K562 (cell line): Measurements from ENCODE around the gene PEPD. TPM values are rescaled to one million over a fixed set of nuclear protein-coding genes. Genes with fewer than 3 reads are reported as not detected.

ENCODE experiments used
- ATAC-seq: fragments of 200-7000 bp; cut with Tn5 transposase; 3 replicates; pipeline ENCODE4 v1.9.1; 2020; ENCODE audit warnings: moderate library complexity
- BruUV-seq: library from RNA; stranded (reverse); fragments of 400-500 nt; replicated peaks from 2 replicates; lab custom pipeline; 2021; lab: Mats Ljungman, UMichigan
- CTCF ChIA-PET: fragments of 300-600 bp; formaldehyde crosslinking; extraction: SDS; loops from one replicate; lab custom pipeline; 2021; ENCODE audit warnings: low intra/inter-chr PET ratio; lab: Yijun Ruan, JAX
- POLR2A ChIA-PET: fragments of 300-600, 350-650 bp; sonication (Branson Sonifier 250); formaldehyde crosslinking; extraction: SDS; loops from one replicate; lab custom pipeline; 2021; ENCODE audit warnings: antibody characterized with exemption, inconsistent platforms; lab: Yijun Ruan, JAX
- DNase-seq, 4 experiments: peaks; one replicate each; pipeline versions ENCODE4 v3.0.0 to v3.0.0-alpha.2; 2011 to 2018; ENCODE audit warnings: low spot score in 3 of 4, mixed read lengths in 3 of 4; ENCODE audit errors: extremely low read depth in 1 of 4
- FAIRE-seq: peaks from 2 replicates; lab custom pipeline; 2011; peaks lifted over from hg19 to GRCh38; lab: Jason Lieb, UNC
- H2AFZ ChIP-seq: 2 replicates; pipeline ENCODE4 v1.6.0; 2011; ENCODE audit warnings: low read depth, low read length, control low read depth, inconsistent platforms
- H3K27ac ChIP-seq: fragments of 200-600 bp; 3 replicates; pipeline ENCODE4 v1.8.0; 2011; ENCODE audit warnings: low read depth, mild to moderate bottlenecking, control low read depth, inconsistent platforms, low read length, moderate library complexity, mixed read lengths; ENCODE audit errors: extremely low read depth
- H3K27me3 ChIP-seq, 2 experiments: fragments of 300-600 bp in 1 of 2; 2 replicates in 1 of 2; 3 replicates in 1 of 2; pipeline versions ENCODE4 v1.6.0 to v1.8.0; 2011; ENCODE audit warnings: inconsistent platforms in 2 of 2, low read length in 2 of 2, mild to moderate bottlenecking in 1 of 2, mixed read lengths in 1 of 2, moderate library complexity in 1 of 2; ENCODE audit not compliant: control insufficient read depth in 2 of 2, insufficient read depth in 2 of 2
- H3K36me3 ChIP-seq: fragments of 300-600 bp; 3 replicates; pipeline ENCODE4 v1.8.0; 2011; ENCODE audit warnings: mild to moderate bottlenecking, low read length, inconsistent platforms; ENCODE audit not compliant: control insufficient read depth, insufficient read depth
- H3K4me1 ChIP-seq, 2 experiments: fragments of 200-600 bp in 1 of 2; replicated peaks in 1 of 2; 2 replicates in 1 of 2; 3 replicates in 1 of 2; pipeline versions ENCODE4 v1.5.1 to v1.8.0; 2011; ENCODE audit warnings: inconsistent platforms in 2 of 2, low read length in 2 of 2, mild to moderate bottlenecking in 1 of 2, mixed read lengths in 1 of 2, moderate library complexity in 1 of 2; ENCODE audit not compliant: control insufficient read depth in 2 of 2, insufficient read depth in 2 of 2
- H3K4me2 ChIP-seq: 2 replicates; pipeline ENCODE4 v1.6.1; 2011; ENCODE audit warnings: low read length, control low read depth, inconsistent platforms, mixed read lengths; ENCODE audit not compliant: insufficient read depth
- H3K4me3 ChIP-seq: fragments of 200-600 bp; sonication (generic), shearing (Covaris generic); 2 replicates; pipeline ENCODE4 v1.5.1; 2016; ENCODE audit warnings: control low read depth, inconsistent platforms
- H3K79me2 ChIP-seq: fragments of 200-600 bp; 3 replicates; pipeline ENCODE4 v1.8.0; 2011; ENCODE audit warnings: low read length, inconsistent platforms; ENCODE audit not compliant: control insufficient read depth, insufficient read depth
- H3K9ac ChIP-seq, 2 experiments: 2 replicates each; pipeline versions ENCODE4 v1.6.0 to v1.6.1; 2011; ENCODE audit warnings: low read depth in 2 of 2, low read length in 2 of 2, control low read depth in 1 of 2, inconsistent platforms in 1 of 2, mild to moderate bottlenecking in 1 of 2, mixed read lengths in 1 of 2; ENCODE audit not compliant: insufficient read depth in 1 of 2
- H3K9me1 ChIP-seq: one replicate; pipeline ENCODE4 v1.6.0; 2011; ENCODE audit warnings: inconsistent platforms, mild to moderate bottlenecking, low read length, moderate library complexity; ENCODE audit not compliant: control insufficient read depth, insufficient read depth
- H3K9me3 ChIP-seq: replicated peaks from 2 replicates; pipeline ENCODE4 v1.5.1; 2011; ENCODE audit warnings: low read depth, low read length, inconsistent platforms; ENCODE audit not compliant: control insufficient read depth, insufficient read depth
- H4K20me1 ChIP-seq: replicated peaks from 2 replicates; pipeline ENCODE4 v1.6.1; 2011; ENCODE audit warnings: low read length, inconsistent platforms, mixed read lengths; ENCODE audit not compliant: control insufficient read depth, insufficient read depth
- ARID1B ChIP-seq: fragments of 450-650 bp; IDR thresholded peaks from 2 replicates; pipeline ENCODE4 v1.6.1; 2016; ENCODE audit warnings: antibody characterized with exemption, mild to moderate bottlenecking, inconsistent platforms
- ATF3 ChIP-seq, 2 experiments: fragments of 450-650 bp in 1 of 2; sonication (generic) in 1 of 2; formaldehyde crosslinking in 1 of 2; IDR thresholded peaks in 1 of 2; conservative IDR thresholded peaks in 1 of 2; 2 replicates each; pipeline versions ENCODE4 v1.6.1 to v1.8.1; 2016 to 2023; ENCODE audit warnings: mild to moderate bottlenecking in 2 of 2, moderate library complexity in 2 of 2, inconsistent platforms in 1 of 2, missing genetic modification reagents in 1 of 2
- DPF2 ChIP-seq: fragments of 450-650 bp; IDR thresholded peaks from 2 replicates; pipeline ENCODE4 v1.6.1; 2016
- E2F5 ChIP-seq: sonication (generic); formaldehyde crosslinking; IDR thresholded peaks from 2 replicates; pipeline ENCODE4 v1.8.0; 2022; ENCODE audit warnings: mild to moderate bottlenecking, missing genetic modification reagents
- FOSL1 ChIP-seq: fragments of 200-800 bp; sonication (Bioruptor generic); conservative IDR thresholded peaks from 2 replicates; pipeline ENCODE4 v1.6.1; 2016; ENCODE audit warnings: missing genetic modification characterization, missing compliant biosample characterization
- HINFP ChIP-seq: fragments of 450-650 bp; conservative IDR thresholded peaks from 2 replicates; pipeline ENCODE4 v1.6.1; 2016; ENCODE audit warnings: missing genetic modification characterization, low read depth, mild to moderate bottlenecking, control low read depth, missing compliant biosample characterization
- HMGN3 ChIP-seq: IDR thresholded peaks from 2 replicates; pipeline ENCODE4 v1.6.1; 2011; ENCODE audit warnings: borderline replicate concordance, low read depth, mild to moderate bottlenecking, mixed read lengths, low read length; ENCODE audit not compliant: insufficient read length; ENCODE audit errors: extremely low read depth
- KDM1A ChIP-seq, 2 experiments: fragments of 450-650 bp; IDR thresholded peaks; 2 replicates each; pipeline ENCODE4 v1.6.1; 2016; ENCODE audit warnings: mild to moderate bottlenecking in 2 of 2
- KDM4B ChIP-seq, 2 experiments: fragments of 450-650 bp in 1 of 2; sonication (generic) in 1 of 2; IDR thresholded peaks; 2 replicates each; pipeline ENCODE4 v1.6.1; 2016 to 2017; ENCODE audit warnings: borderline replicate concordance in 2 of 2, antibody characterized with exemption in 1 of 2, low read depth in 1 of 2, mild to moderate bottlenecking in 1 of 2
- NBN ChIP-seq: fragments of 450-650 bp; IDR thresholded peaks from 2 replicates; pipeline ENCODE4 v1.6.1; 2016; ENCODE audit warnings: low read depth, mild to moderate bottlenecking
- POLR2A ChIP-seq: fragments of 450-650 bp; conservative IDR thresholded peaks from 2 replicates; pipeline ENCODE4 v1.6.1; 2016
- PRMT5 ChIP-seq: sonication (generic); formaldehyde crosslinking; IDR thresholded peaks from 2 replicates; pipeline ENCODE4 v1.5.0; 2020; ENCODE audit warnings: missing genetic modification reagents
- RBFOX2 ChIP-seq: fragments of 200-400 bp; formaldehyde crosslinking; IDR thresholded peaks from 2 replicates; pipeline ENCODE4 v1.6.1; 2017; ENCODE audit warnings: low read depth, mild to moderate bottlenecking, low read length, moderate library complexity
- SRF ChIP-seq, 2 experiments: fragments of 250-450, 450-650 bp in 1 of 2; sonication (Bioruptor Pico) in 1 of 2; sonication (generic) in 1 of 2; formaldehyde crosslinking; IDR thresholded peaks; 2 replicates each; pipeline versions ENCODE4 v1.5.0 to v1.5.1; 2020 to 2022; ENCODE audit warnings: mild to moderate bottlenecking in 1 of 2, missing genetic modification reagents in 1 of 2
- USF2 ChIP-seq: sonication (generic); formaldehyde crosslinking; IDR thresholded peaks from 2 replicates; pipeline ENCODE4 v1.5.0; 2020; ENCODE audit warnings: missing genetic modification reagents
- ZNF639 ChIP-seq, 2 experiments: fragments of 200-800 bp in 1 of 2; sonication (Bioruptor generic) in 1 of 2; sonication (generic) in 1 of 2; formaldehyde crosslinking in 1 of 2; IDR thresholded peaks in 1 of 2; conservative IDR thresholded peaks in 1 of 2; 2 replicates each; pipeline versions ENCODE4 v1.5.0 to v1.6.1; 2016 to 2020; ENCODE audit warnings: missing compliant biosample characterization in 1 of 2, missing genetic modification characterization in 1 of 2, missing genetic modification reagents in 1 of 2
- ZNF79 ChIP-seq: fragments of 250-450 bp; sonication (Bioruptor Pico); IDR thresholded peaks from 2 replicates; pipeline ENCODE4 v1.4.0; 2020; ENCODE audit warnings: low read depth, mild to moderate bottlenecking, moderate library complexity
- WGBS: fragments of 100-300 bp; shearing (Covaris generic); methylation state at CpG from one replicate; pipeline ENCODE4 v1.1.6; 2016; ENCODE audit warnings: low coverage, mixed read lengths; ENCODE audit not compliant: insufficient coverage; ENCODE audit errors: missing lambda C conversion rate; 5-methylcytosine and 5-hydroxymethylcytosine counted together
- in situ Hi-C: fragments of 300-500 bp; cut with MboI; formaldehyde crosslinking; loops from 4 replicates; pipeline ENCODE4 v1.15.0; 2018; ENCODE audit warnings: inconsistent platforms, mixed read lengths
- intact Hi-C: fragments of 100-400 bp; cut with micrococcal nuclease; formaldehyde crosslinking; loops from 2 replicates; pipeline ENCODE4 v1.14.2; 2022
- polyA plus RNA-seq, 8 experiments: library from polyadenylated mRNA; depleted of rRNA in 4 of 8; stranded (reverse) in 5 of 8; unstranded in 3 of 8; fragments of >200 nt; fragmentation: Nextera tagmentation in 2 of 8; fragmentation: Illumina TruSeq in 1 of 8; extraction: Ambion mirVana in 2 of 8; extraction: Trizol in 1 of 8; gene quantifications; 2 replicates each; pipeline versions ENCODE4 v1.2.1 to v1.2.3, GENCODE V29; 2011 to 2014; ENCODE audit warnings: inconsistent platforms in 1 of 8, missing spikeins in 1 of 8
- total RNA-seq, 7 experiments: library from RNA; depleted of rRNA in 6 of 7; stranded (reverse); fragments of >200 nt in 6 of 7; fragmentation: Illumina TruSeq in 2 of 7; extraction: Trizol in 2 of 7; gene quantifications; 2 replicates each; pipeline versions ENCODE4 v1.2.1 to v1.2.3, GENCODE V29; 2011 to 2021; ENCODE audit warnings: low replicate concordance in 1 of 7

The PEPD gene
- total and polyA plus RNA-seq, 9 of the 15 experiments (the other 6 are each of a cell fraction or from before 2014, with no cell fraction given), result 1.3 to 19.2 (median 16.0) TPM

- BruUV-seq, result no TSS peak
- H3K4me2 ChIP-seq, result peak overlapping the region; percentile 97
- intact Hi-C loops, result loop anchor here (10.0 kb wide), 1 partner anchor 401 kb away; the partner anchor contains the start of genes CEP89 and FAAP24
- WGBS, result 45% methylated on average over 1 of the region's 1 CpG
- peaks cover 66% of the 10 kb centered on the region for H4K20me1 ChIP-seq
- peaks cover 23% of the 10 kb centered on the region for H3K36me3 ChIP-seq
- ATAC-seq (no peak), DNase-seq (peak in 1 of 4 experiments; percentile 34), FAIRE-seq (no peak)
- no peaks in the 10 kb centered on the region for H3K9me3 ChIP-seq
- in situ Hi-C loops, result no loop called here
- H3K4me3 ChIP-seq, result no peak overlapping the region
- peaks cover 3% of the 10 kb centered on the region for H3K9me1 ChIP-seq
- peaks cover 71% of the 10 kb centered on the region for H3K79me2 ChIP-seq
- ChIA-PET POLR2A (interaction anchor here (0.8 to 5.2 kb wide), 5 partner anchors 8 to 23 kb away, joined by 3 to 50 read pairs (median 6); no protein-coding TSS in a partner anchor), CTCF (no interaction called here)
- H3K27ac ChIP-seq, result no peak overlapping the region
- H2AFZ ChIP-seq, result no peak overlapping the region
- peaks cover 19 to 21% of the 10 kb centered on the region in 2 experiments; a peak in 4 of 5 replicates for H3K4me1 ChIP-seq
- no peak overlapping the region for H3K9ac ChIP-seq
- H3K27me3 ChIP-seq, result no peaks in the 10 kb centered on the region
- TF ChIP-seq FOSL1 (tag) (peak; percentile 50), HMGN3 (no peak), KDM4B (IDR thresholded peaks at IDR 0.05; ENCODE audit: borderline replicate concordance in 2 of 2, low read depth in 1 of 2) (no peak), SRF (CRISPR knock-in tag; IDR thresholded peaks at IDR 0.05) (no peak), RBFOX2 (no peak), ATF3 (IDR thresholded peaks at IDR 0.05) (peak; percentile 39; the same call in 1 of the 2 replicates), ATF3 (CRISPR knock-in tag; conservative IDR thresholded peaks at IDR 0.05) (no peak), KDM1A (IDR thresholded peaks at IDR 0.05) (peak; percentile 35 to 40; a peak in 2 of 4 replicates), ARID1B (peak; percentile 26; the same call in 1 of the 2 replicates), NBN (no peak), E2F5 (CRISPR knock-in tag) (no peak), POLR2A (no peak), DPF2 (0 out of 2 replicates have a peak, but pooled peaks have one; percentile 36), PRMT5 (CRISPR knock-in tag) (no peak), ZNF79 (no peak), USF2 (no peak), HINFP (tag) (no peak), ZNF639 (CRISPR knock-in tag; conservative IDR thresholded peaks at IDR 0.05 in 1 of 2, IDR thresholded peaks at IDR 0.05 in 1 of 2) (no peak)
These were observed 145.8 kb downstream of the PEPD start for GRCh38 chr19:33375837-33376159.
